GM19025 (cell line): Measurements from ENCODE around the gene MAML2.
"Not testable (repeated sequence)": the region's sequence is repeated elsewhere in the genome, so short reads cannot be mapped to it uniquely, and the experiment has no call there.

Source experiments
- ATAC-seq: cut with Tn5 transposase; IDR thresholded peaks from one replicate; pipeline ENCODE4 v1.9.1; 2021; ENCODE audit warnings: mild to moderate bottlenecking, low read depth, moderate library complexity; ENCODE audit not compliant: unreplicated experiment

MAML2 gene

GRCh38 chr11:96194581-96195374 lies 148.2 kb downstream of the MAML2 start:
- no peak for ATAC-seq

GRCh38 chr11:96193745-96194443 lies 149.1 kb downstream of the MAML2 start:
- ATAC-seq, result no peak

- ATAC-seq, result no peak
Observed at GRCh38 chr11:96191752-96192151, 151.2 kb downstream of the MAML2 start.

GRCh38 chr11:96189351-96189750 lies 153.6 kb downstream of the MAML2 start:
- ATAC-seq, result no peak

GRCh38 chr11:96188243-96189006 lies 154.6 kb downstream of the MAML2 start:
- ATAC-seq, result no peak

GRCh38 chr11:96187822-96188221 lies 155.2 kb downstream of the MAML2 start:
- no peak for ATAC-seq

- ATAC-seq, result no peak
Observed at GRCh38 chr11:96186806-96187205, 156.2 kb downstream of the MAML2 start.

- peak; percentile 74 for ATAC-seq
Observed at GRCh38 chr11:96185220-96185768, 157.7 kb downstream of the MAML2 start.

GRCh38 chr11:96180937-96181336 lies 162.1 kb downstream of the MAML2 start:
- not testable (repeated sequence) for ATAC-seq

GRCh38 chr11:96180341-96180740 lies 162.7 kb downstream of the MAML2 start:
- no peak for ATAC-seq

GRCh38 chr11:96179905-96180304 lies 163.1 kb downstream of the MAML2 start:
- ATAC-seq, result no peak

GRCh38 chr11:96178887-96179279 lies 164.1 kb downstream of the MAML2 start:
- no peak for ATAC-seq

GRCh38 chr11:96178049-96178886 lies 164.7 kb downstream of the MAML2 start:
- no peak for ATAC-seq

GRCh38 chr11:96177146-96177545 lies 165.8 kb downstream of the MAML2 start:
- ATAC-seq, result no peak

- ATAC-seq, result no peak
Observed at GRCh38 chr11:96173906-96174305, 169.1 kb downstream of the MAML2 start.

GRCh38 chr11:96173422-96173821 lies 169.6 kb downstream of the MAML2 start:
- no peak for ATAC-seq

GRCh38 chr11:96172604-96173003 lies 170.4 kb downstream of the MAML2 start:
- no peak for ATAC-seq

- ATAC-seq, result no peak
Observed at GRCh38 chr11:96169250-96169649, 173.7 kb downstream of the MAML2 start.

- no peak for ATAC-seq
Observed at GRCh38 chr11:96168623-96169022, 174.4 kb downstream of the MAML2 start.

GRCh38 chr11:96167787-96168186 lies 175.2 kb downstream of the MAML2 start:
- ATAC-seq, result no peak
